Loucy (cell line): ENCODE results near the gene OR5J2.
"Not testable (repeated sequence)": the region's sequence is repeated elsewhere in the genome, so short reads cannot be mapped to it uniquely, and the experiment has no call there.

Source experiments
- H2AFZ ChIP-seq: fragments of 200-600 bp; sonication (generic); 2 replicates; pipeline ENCODE4 v1.6.0; 2016; ENCODE audit warnings: antibody characterized with exemption, mild to moderate bottlenecking, low read length, moderate library complexity
- H3F3A ChIP-seq: fragments of 200-600 bp; 2 replicates; pipeline ENCODE4 v1.6.0; 2016; ENCODE audit warnings: antibody characterized with exemption, low read depth, mild to moderate bottlenecking
- H3K27me3 ChIP-seq: fragments of 200-600 bp; sonication (generic); 2 replicates; pipeline ENCODE4 v1.6.1; 2014; ENCODE audit warnings: low read length, mild to moderate bottlenecking; ENCODE audit not compliant: insufficient read depth, poor library complexity, severe bottlenecking
- H3K36me3 ChIP-seq: fragments of 200-600 bp; sonication (generic); 2 replicates; pipeline ENCODE4 v1.6.1; 2016; ENCODE audit warnings: low read length; ENCODE audit not compliant: insufficient read depth
- H3K4me1 ChIP-seq: fragments of 200-600 bp; sonication (generic); 2 replicates; pipeline ENCODE4 v1.5.1; 2014; ENCODE audit warnings: low read length, mild to moderate bottlenecking; ENCODE audit not compliant: insufficient read depth, poor library complexity, severe bottlenecking
- H3K4me2 ChIP-seq: fragments of 200-600 bp; sonication (generic); 2 replicates; pipeline ENCODE4 v1.6.0; 2014; ENCODE audit warnings: antibody characterized with exemption, low read length, low read depth, mild to moderate bottlenecking; ENCODE audit not compliant: poor library complexity, severe bottlenecking
- H3K4me3 ChIP-seq: fragments of 200-600 bp; sonication (generic); 2 replicates; pipeline ENCODE4 v1.5.1; 2014; ENCODE audit warnings: low read length, mild to moderate bottlenecking, mixed read lengths; ENCODE audit not compliant: poor library complexity, severe bottlenecking
- H3K79me2 ChIP-seq: fragments of 200-600 bp; sonication (generic); 2 replicates; pipeline ENCODE4 v1.6.1; 2014; ENCODE audit warnings: low read length; ENCODE audit not compliant: insufficient read depth
- H3K9ac ChIP-seq: fragments of 200-600 bp; sonication (generic); 2 replicates; pipeline ENCODE4 v1.6.0; 2014; ENCODE audit warnings: mild to moderate bottlenecking, low read depth, low read length, moderate library complexity; ENCODE audit not compliant: poor library complexity, severe bottlenecking
- H3K9me2 ChIP-seq: fragments of 200-600 bp; sonication (generic); replicated peaks from 2 replicates; pipeline ENCODE4 v1.6.1; 2016; ENCODE audit warnings: low read depth, low read length, mixed read lengths
- H3K9me3 ChIP-seq: fragments of 200-600 bp; sonication (generic); 2 replicates; pipeline ENCODE4 v1.6.1; 2014; ENCODE audit warnings: mild to moderate bottlenecking, antibody characterized with exemption, low read length, low read depth; ENCODE audit not compliant: insufficient read depth
- H4K20me1 ChIP-seq: fragments of 200-600 bp; sonication (generic); 2 replicates; pipeline ENCODE4 v1.6.0; 2014; ENCODE audit warnings: antibody characterized with exemption, low read length, mild to moderate bottlenecking; ENCODE audit not compliant: insufficient read depth, poor library complexity, severe bottlenecking
- CTCF ChIP-seq: fragments of 200-600 bp; sonication (generic); conservative IDR thresholded peaks from 2 replicates; pipeline ENCODE4 v1.5.1; 2014; ENCODE audit warnings: mild to moderate bottlenecking, antibody characterized with exemption, low read length
- EZH2phosphoT487 ChIP-seq: fragments of 200-600 bp; IDR thresholded peaks from 2 replicates; pipeline ENCODE4 v1.6.1; 2018; ENCODE audit warnings: antibody characterized with exemption, mild to moderate bottlenecking, moderate library complexity, borderline replicate concordance

The OR5J2 gene

GRCh38 chr11:56214537-56214936, 38.1 kb downstream of the OR5J2 start:
- no peaks in the 10 kb centered on the region for H3K79me2 ChIP-seq
- no peaks in the 10 kb centered on the region for H3K4me1 ChIP-seq
- no peaks in the 10 kb centered on the region for H3K9me2 ChIP-seq
- H3K27me3 ChIP-seq = no peaks in the 10 kb centered on the region
- no peak overlapping the region for H3K9ac ChIP-seq
- TF ChIP-seq CTCF (no peak), EZH2phosphoT487 (no peak)
- no peaks in the 10 kb centered on the region for H3F3A ChIP-seq
- no peak overlapping the region for H2AFZ ChIP-seq
- no peak overlapping the region for H3K4me2 ChIP-seq
- H3K9me3 ChIP-seq = no peaks in the 10 kb centered on the region
- H3K36me3 ChIP-seq = no peaks in the 10 kb centered on the region
- H4K20me1 ChIP-seq = no peaks in the 10 kb centered on the region
- H3K4me3 ChIP-seq = no peak overlapping the region

- not testable (repeated sequence) for H3K79me2 ChIP-seq, H3K36me3 ChIP-seq, H3K9ac ChIP-seq, H3K9me3 ChIP-seq, H4K20me1 ChIP-seq, H3K9me2 ChIP-seq, H3K4me3 ChIP-seq, H3K4me2 ChIP-seq, H3K4me1 ChIP-seq, H2AFZ ChIP-seq, H3K27me3 ChIP-seq, H3F3A ChIP-seq
Measured at GRCh38 chr11:56219735-56220134, 43.3 kb downstream of the OR5J2 start.
